BJ (cell line): ENCODE results near the gene HOXD11. TPM values are rescaled to one million over a fixed set of nuclear protein-coding genes. Genes with fewer than 3 reads are reported as not detected.

Experiments used
- CTCF ChIA-PET: fragments of 350-600 bp; formaldehyde crosslinking; extraction: SDS; loops from one replicate; lab custom pipeline; 2021; ENCODE audit warnings: antibody characterized with exemption, inconsistent platforms; lab: Yijun Ruan, JAX
- POLR2A ChIA-PET: fragments of 300-600 bp; sonication (Branson Sonifier 250); formaldehyde crosslinking; extraction: SDS; loops from one replicate; lab custom pipeline; 2021; ENCODE audit warnings: antibody characterized with exemption; lab: Charles Lee
- DNase-seq: peaks from one replicate; pipeline ENCODE4 v3.0.0-alpha.2; 2011; ENCODE audit warnings: low read depth
- H3K27me3 ChIP-seq: 2 replicates; pipeline ENCODE4 v1.6.0; 2011; ENCODE audit warnings: low read length; ENCODE audit not compliant: control insufficient read depth, insufficient read depth
- H3K36me3 ChIP-seq: 2 replicates; pipeline ENCODE4 v1.5.1; 2011; ENCODE audit warnings: low read length; ENCODE audit not compliant: control insufficient read depth, insufficient read depth
- H3K4me3 ChIP-seq: 2 replicates; pipeline ENCODE4 v1.5.1; 2011; ENCODE audit warnings: low read depth, mild to moderate bottlenecking, control low read depth, low read length
- CTCF ChIP-seq: IDR thresholded peaks from 2 replicates; pipeline ENCODE4 v1.5.1; 2011; ENCODE audit warnings: low read depth, mild to moderate bottlenecking, control low read depth, inconsistent platforms, low read length, moderate library complexity; ENCODE audit not compliant: insufficient read depth
- polyA plus RNA-seq: library from polyadenylated mRNA; depleted of rRNA; stranded (reverse); fragments of >200 nt; gene quantifications from 2 replicates; pipeline ENCODE4 v1.2.3, GENCODE V29; 2011

Gene HOXD11
- polyA plus RNA-seq, 1 experiment = 9.9 TPM

- POLR2A ChIA-PET = no interaction called here
- no peak for DNase-seq
These were observed 22.4 kb upstream of the HOXD11 start for GRCh38 chr2:176084611-176085119.

GRCh38 chr2:176085120-176085788, 21.8 kb upstream of the HOXD11 start:
- TF ChIP-seq CTCF = no peak
- H3K4me3 ChIP-seq = no peak overlapping the region
- H3K36me3 ChIP-seq = no peaks in the 10 kb centered on the region
- ChIA-PET POLR2A (no interaction called here), CTCF (interaction anchor here (0.7 to 1.9 kb wide), 18 partner anchors 7 to 834 kb away, joined by 3 to 40 read pairs (median 4); partner anchors contain the start of gene LNPK)
- peaks cover 65% of the 10 kb centered on the region for H3K27me3 ChIP-seq
- no peak for DNase-seq

More at GRCh38 chr2:176084611-176085119, 22.4 kb upstream of the HOXD11 start:
- Histone ChIP-seq H3K4me3 (no peak overlapping the region), H3K27me3 (peaks cover 62% of the 10 kb centered on the region), H3K36me3 (no peaks in the 10 kb centered on the region)
- CTCF ChIA-PET = interaction anchor here (1.1 to 1.9 kb wide), 9 partner anchors 13 to 774 kb away, joined by 3 to 40 read pairs (median 5); no protein-coding TSS in a partner anchor
- TF ChIP-seq CTCF = no peak

- TF ChIP-seq CTCF = peak; percentile 56
- Histone ChIP-seq H3K4me3 (no peak overlapping the region; the same call in 1 of the 2 replicates), H3K36me3 (no peaks in the 10 kb centered on the region), H3K27me3 (peaks cover 63% of the 10 kb centered on the region)
- ChIA-PET POLR2A (no interaction called here), CTCF (interaction anchor here (0.7 to 3.4 kb wide), 21 partner anchors 8 to 835 kb away, joined by 3 to 60 read pairs (median 4); partner anchors contain the start of gene LNPK)
- DNase-seq = no peak
These were observed 21.0 kb upstream of the HOXD11 start for GRCh38 chr2:176085861-176086771.

GRCh38 chr2:176087330-176088047, 19.6 kb upstream of the HOXD11 start:
- no peak for DNase-seq
- Histone ChIP-seq H3K27me3 (peaks cover 54% of the 10 kb centered on the region), H3K36me3 (no peaks in the 10 kb centered on the region), H3K4me3 (no peak overlapping the region)
- ChIA-PET POLR2A (no interaction called here), CTCF (interaction anchor here (0.8 to 3.4 kb wide), 15 partner anchors 8 to 849 kb away, joined by 3 to 60 read pairs (median 6); partner anchors contain the start of gene LNPK)
- no peak for TF ChIP-seq CTCF
